Neural crest cell (in vitro differentiated cells): ENCODE data around the gene MYOC. TPM values are rescaled to one million over a fixed set of nuclear protein-coding genes. Genes with fewer than 3 reads are reported as not detected.
A peak's percentile ranks its signal among the peaks of the same experiment; 100 is the strongest.
"Not testable (repeated sequence)": the region's sequence is repeated elsewhere in the genome, so short reads cannot be mapped to it uniquely, and the experiment has no call there.

Source experiments
- DNase-seq: peaks from one replicate; pipeline ENCODE4 v3.0.0; 2021; ENCODE audit warnings: low read depth, mixed read lengths, low spot score
- H3K27ac Mint-ChIP-seq: one replicate; pipeline ENCODE4 v1.8.0; 2021; ENCODE audit warnings: mild to moderate bottlenecking, mixed read lengths; ENCODE audit not compliant: unreplicated experiment
- H3K27me3 Mint-ChIP-seq: 2 replicates; pipeline ENCODE4 v1.8.0; 2021; ENCODE audit warnings: low read depth, mild to moderate bottlenecking, mixed read lengths
- H3K36me3 Mint-ChIP-seq: 2 replicates; pipeline ENCODE4 v1.8.0; 2021; ENCODE audit warnings: low read depth, mild to moderate bottlenecking, mixed read lengths
- H3K4me1 Mint-ChIP-seq: 2 replicates; pipeline ENCODE4 v1.8.0; 2021; ENCODE audit warnings: mixed read lengths
- H3K4me3 Mint-ChIP-seq: one replicate; pipeline ENCODE4 v1.8.0; 2021; ENCODE audit warnings: mild to moderate bottlenecking, mixed read lengths
- H3K9me3 Mint-ChIP-seq: 2 replicates; pipeline ENCODE4 v1.8.0; 2021; ENCODE audit warnings: mixed read lengths
- CTCF ChIP-seq: fragments of 200-600 bp; sonication (generic); conservative IDR thresholded peaks from 2 replicates; pipeline ENCODE4 v1.5.0; 2021; ENCODE audit warnings: antibody characterized with exemption, mild to moderate bottlenecking
- total RNA-seq: library from RNA; stranded (reverse); gene quantifications from 2 replicates; pipeline ENCODE4 v1.2.1, GENCODE V29; 2021

Gene MYOC
- total RNA-seq, 1 donor from 2014 or later: not detected

GRCh38 chr1:171664976-171665375 lies 12.5 kb upstream of the MYOC start:
- H3K27me3 Mint-ChIP-seq: no peaks in the 10 kb centered on the region
- DNase-seq: no peak
- H3K36me3 Mint-ChIP-seq: no peaks in the 10 kb centered on the region
- H3K27ac Mint-ChIP-seq: no peak overlapping the region
- H3K9me3 Mint-ChIP-seq: no peaks in the 10 kb centered on the region
- no peak overlapping the region for H3K4me3 Mint-ChIP-seq
- no peaks in the 10 kb centered on the region for H3K4me1 Mint-ChIP-seq
- TF ChIP-seq CTCF: no peak

GRCh38 chr1:171663854-171664575 lies 11.5 kb upstream of the MYOC start:
- H3K4me1 Mint-ChIP-seq: no peaks in the 10 kb centered on the region
- no peak overlapping the region for H3K4me3 Mint-ChIP-seq
- H3K36me3 Mint-ChIP-seq: no peaks in the 10 kb centered on the region
- H3K27ac Mint-ChIP-seq: no peak overlapping the region
- no peak for DNase-seq
- no peaks in the 10 kb centered on the region for H3K9me3 Mint-ChIP-seq
- TF ChIP-seq CTCF: no peak
- no peaks in the 10 kb centered on the region for H3K27me3 Mint-ChIP-seq

- H3K4me3 Mint-ChIP-seq: no peak overlapping the region
- no peaks in the 10 kb centered on the region for H3K27me3 Mint-ChIP-seq
Observed at GRCh38 chr1:171663036-171663853, 10.8 kb upstream of the MYOC start.

GRCh38 chr1:171661076-171661650 lies 8.7 kb upstream of the MYOC start:
- no peak for DNase-seq
- Mint-ChIP-seq H3K36me3 (no peaks in the 10 kb centered on the region), H3K4me3 (no peak overlapping the region), H3K27ac (peak overlapping the region; percentile 44), H3K9me3 (no peaks in the 10 kb centered on the region), H3K4me1 (no peaks in the 10 kb centered on the region), H3K27me3 (no peaks in the 10 kb centered on the region)
- TF ChIP-seq CTCF: no peak

More at GRCh38 chr1:171663036-171663853, 10.8 kb upstream of the MYOC start:
- Mint-ChIP-seq H3K36me3 (no peaks in the 10 kb centered on the region), H3K27ac (no peak overlapping the region), H3K9me3 (no peaks in the 10 kb centered on the region), H3K4me1 (no peaks in the 10 kb centered on the region)
- no peak for DNase-seq
- no peak for TF ChIP-seq CTCF

GRCh38 chr1:171656206-171656605 lies 3.7 kb upstream of the MYOC start:
- DNase-seq: not testable (repeated sequence)
- H3K4me1 Mint-ChIP-seq: peaks cover 17% of the 10 kb centered on the region

GRCh38 chr1:171655746-171656116 lies 3.2 kb upstream of the MYOC start:
- Mint-ChIP-seq H3K36me3 (no peaks in the 10 kb centered on the region), H3K9me3 (no peaks in the 10 kb centered on the region), H3K4me1 (peaks cover 17% of the 10 kb centered on the region), H3K4me3 (no peak overlapping the region), H3K27ac (peak overlapping the region; percentile 52), H3K27me3 (no peaks in the 10 kb centered on the region)
- TF ChIP-seq CTCF: no peak
- no peak for DNase-seq

More at GRCh38 chr1:171656206-171656605, 3.7 kb upstream of the MYOC start:
- H3K36me3 Mint-ChIP-seq, H3K9me3 Mint-ChIP-seq, H3K27ac Mint-ChIP-seq, H3K4me3 Mint-ChIP-seq, H3K27me3 Mint-ChIP-seq: not testable (repeated sequence)
